OCI-LY1 (cell line): ENCODE measurements around the gene TCF4.

Experiments used
- H2AFZ ChIP-seq: fragments of 200-600 bp; sonication (generic), shearing (Covaris generic); 2 replicates; pipeline ENCODE4 v1.6.0; 2014; ENCODE audit warnings: antibody characterized with exemption, mild to moderate bottlenecking, low read length
- H3F3A ChIP-seq: fragments of 200-600 bp; sonication (generic), shearing (Covaris generic); 2 replicates; pipeline ENCODE4 v1.6.0; 2014; ENCODE audit warnings: mild to moderate bottlenecking, antibody characterized with exemption, low read length, moderate library complexity; ENCODE audit not compliant: insufficient read depth
- H3K27ac ChIP-seq: fragments of 200-600 bp; sonication (generic); 2 replicates; pipeline ENCODE4 v1.5.1; 2014; ENCODE audit warnings: low read length, mixed run types, mild to moderate bottlenecking, low read depth; ENCODE audit not compliant: poor library complexity, severe bottlenecking
- H3K27me3 ChIP-seq: fragments of 200-600 bp; sonication (generic); 2 replicates; pipeline ENCODE4 v1.6.0; 2014; ENCODE audit warnings: antibody characterized with exemption, mild to moderate bottlenecking, low read length, moderate library complexity; ENCODE audit not compliant: insufficient read depth
- H3K36me3 ChIP-seq: fragments of 200-600 bp; sonication (generic); 2 replicates; pipeline ENCODE4 v1.6.1; 2014; ENCODE audit warnings: mild to moderate bottlenecking, antibody characterized with exemption, low read length, moderate library complexity, mixed read lengths; ENCODE audit not compliant: insufficient read depth
- H3K4me1 ChIP-seq: fragments of 200-600 bp; sonication (generic); 2 replicates; pipeline ENCODE4 v1.5.1; 2014; ENCODE audit warnings: mild to moderate bottlenecking, low read length, moderate library complexity; ENCODE audit not compliant: insufficient read depth, severe bottlenecking
- H3K4me2 ChIP-seq: fragments of 200-600 bp; sonication (generic), shearing (Covaris generic); 2 replicates; pipeline ENCODE4 v1.6.1; 2014; ENCODE audit warnings: low read length
- H3K4me3 ChIP-seq: fragments of 200-600 bp; sonication (generic); 2 replicates; pipeline ENCODE4 v1.5.1; 2014; ENCODE audit warnings: low read length, low read depth, mild to moderate bottlenecking, mixed read lengths; ENCODE audit not compliant: poor library complexity, severe bottlenecking
- H3K79me2 ChIP-seq: fragments of 200-600 bp; shearing (Covaris generic); 2 replicates; pipeline ENCODE4 v1.6.1; 2016; ENCODE audit warnings: mixed run types, low read length, mixed read lengths; ENCODE audit not compliant: insufficient read depth
- H3K9ac ChIP-seq: fragments of 200-600 bp; sonication (generic), shearing (Covaris generic); 2 replicates; pipeline ENCODE4 v1.6.1; 2014; ENCODE audit warnings: mild to moderate bottlenecking, low read length, mixed read lengths
- H3K9me2 ChIP-seq: fragments of 200-600 bp; sonication (generic), shearing (Covaris generic); 2 replicates; pipeline ENCODE4 v1.6.1; 2014; ENCODE audit warnings: low read depth, mild to moderate bottlenecking, low read length, mixed read lengths
- H3K9me3 ChIP-seq: fragments of 200-600 bp; shearing (Covaris generic); 2 replicates; pipeline ENCODE4 v1.6.1; 2014; ENCODE audit warnings: low read length, mixed read lengths
- H4K20me1 ChIP-seq: fragments of 200-600 bp; sonication (generic), shearing (Covaris generic); 2 replicates; pipeline ENCODE4 v1.6.0; 2016; ENCODE audit warnings: mild to moderate bottlenecking, low read length; ENCODE audit not compliant: insufficient read depth
- EZH2 ChIP-seq: fragments of 200-600 bp; sonication (generic), shearing (Covaris generic); IDR thresholded peaks from 2 replicates; pipeline ENCODE4 v1.8.0; 2017; ENCODE audit warnings: borderline replicate concordance, mixed run types, mild to moderate bottlenecking, antibody characterized with exemption, low read length, moderate library complexity, mixed read lengths
- TF ChIP-seq, protein P1 (sequence below): fragments of 200-600 bp; sonication (generic), shearing (Covaris generic); IDR thresholded peaks from 2 replicates; pipeline ENCODE4 v1.5.1; 2017; ENCODE audit warnings: mild to moderate bottlenecking, antibody characterized with exemption, low read length, moderate library complexity, mixed read lengths

The TCF4 gene

DNA sequence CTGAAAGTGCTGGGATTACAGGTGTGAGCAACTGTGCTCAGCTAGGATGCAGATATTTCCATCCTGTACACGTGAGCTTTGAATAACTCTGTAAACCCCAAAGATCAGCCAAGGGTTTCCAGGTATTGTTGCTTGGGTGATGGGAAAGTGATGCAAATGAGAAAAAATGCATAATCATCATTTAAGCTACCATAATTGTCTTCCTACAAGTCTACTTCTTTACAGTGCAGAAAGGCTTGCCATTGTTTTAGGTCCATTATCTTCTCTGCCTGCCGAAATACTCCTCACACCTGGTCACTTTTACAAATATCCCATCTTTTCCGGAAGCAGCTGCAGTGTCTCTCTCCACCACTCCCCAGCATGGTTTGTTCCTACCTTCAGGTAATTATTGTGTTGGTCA, 368.9 kb downstream of the TCF4 start:
- Histone ChIP-seq H3K4me2 (no peak overlapping the region), H3K79me2 (no peaks in the 10 kb centered on the region)
- TF ChIP-seq, protein P1, sequence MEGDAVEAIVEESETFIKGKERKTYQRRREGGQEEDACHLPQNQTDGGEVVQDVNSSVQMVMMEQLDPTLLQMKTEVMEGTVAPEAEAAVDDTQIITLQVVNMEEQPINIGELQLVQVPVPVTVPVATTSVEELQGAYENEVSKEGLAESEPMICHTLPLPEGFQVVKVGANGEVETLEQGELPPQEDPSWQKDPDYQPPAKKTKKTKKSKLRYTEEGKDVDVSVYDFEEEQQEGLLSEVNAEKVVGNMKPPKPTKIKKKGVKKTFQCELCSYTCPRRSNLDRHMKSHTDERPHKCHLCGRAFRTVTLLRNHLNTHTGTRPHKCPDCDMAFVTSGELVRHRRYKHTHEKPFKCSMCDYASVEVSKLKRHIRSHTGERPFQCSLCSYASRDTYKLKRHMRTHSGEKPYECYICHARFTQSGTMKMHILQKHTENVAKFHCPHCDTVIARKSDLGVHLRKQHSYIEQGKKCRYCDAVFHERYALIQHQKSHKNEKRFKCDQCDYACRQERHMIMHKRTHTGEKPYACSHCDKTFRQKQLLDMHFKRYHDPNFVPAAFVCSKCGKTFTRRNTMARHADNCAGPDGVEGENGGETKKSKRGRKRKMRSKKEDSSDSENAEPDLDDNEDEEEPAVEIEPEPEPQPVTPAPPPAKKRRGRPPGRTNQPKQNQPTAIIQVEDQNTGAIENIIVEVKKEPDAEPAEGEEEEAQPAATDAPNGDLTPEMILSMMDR = no peak
- no peak for TF ChIP-seq EZH2

DNA sequence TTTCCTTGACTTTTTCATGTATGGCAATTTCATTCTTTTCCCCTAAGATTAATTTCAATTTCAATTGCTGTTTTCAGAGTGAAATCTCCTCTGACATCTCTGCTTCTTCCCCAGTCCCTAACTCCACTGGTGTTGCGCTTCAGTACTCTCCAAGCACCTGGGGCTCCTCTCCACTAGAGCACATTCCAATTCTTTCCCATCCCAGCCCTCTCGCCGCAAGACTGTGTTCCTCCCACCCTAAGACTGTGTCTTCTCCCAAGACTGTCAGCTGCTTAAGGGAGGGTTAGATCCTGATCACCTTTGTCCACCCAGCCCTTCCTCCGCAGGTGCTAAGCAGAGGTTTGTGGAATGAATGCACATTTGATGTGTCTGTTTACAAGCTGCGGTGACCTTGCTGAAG, 373.0 kb downstream of the TCF4 start:
- no peak for TF ChIP-seq EZH2
- TF ChIP-seq, protein P1 = no peak
- Histone ChIP-seq H3K36me3 (no peaks in the 10 kb centered on the region), H3K27me3 (no peaks in the 10 kb centered on the region), H3K4me1 (no peaks in the 10 kb centered on the region), H3K9me2 (no peaks in the 10 kb centered on the region), H4K20me1 (no peaks in the 10 kb centered on the region), H3K79me2 (no peaks in the 10 kb centered on the region), H3K9me3 (no peaks in the 10 kb centered on the region), H3K27ac (no peak overlapping the region), H3K4me3 (no peak overlapping the region), H3K9ac (no peak overlapping the region), H3F3A (no peaks in the 10 kb centered on the region), H3K4me2 (no peak overlapping the region), H2AFZ (no peak overlapping the region)

More for the DNA sequence above, 368.9 kb downstream of the TCF4 start:
- Histone ChIP-seq H3K9me3 (no peaks in the 10 kb centered on the region), H3K4me1 (no peaks in the 10 kb centered on the region), H2AFZ (no peak overlapping the region), H4K20me1 (no peaks in the 10 kb centered on the region), H3K9ac (no peak overlapping the region), H3K27me3 (no peaks in the 10 kb centered on the region), H3K9me2 (no peaks in the 10 kb centered on the region), H3K27ac (no peak overlapping the region), H3F3A (peaks cover 7% of the 10 kb centered on the region; the same call in 1 of the 2 replicates), H3K4me3 (no peak overlapping the region), H3K36me3 (no peaks in the 10 kb centered on the region)

DNA sequence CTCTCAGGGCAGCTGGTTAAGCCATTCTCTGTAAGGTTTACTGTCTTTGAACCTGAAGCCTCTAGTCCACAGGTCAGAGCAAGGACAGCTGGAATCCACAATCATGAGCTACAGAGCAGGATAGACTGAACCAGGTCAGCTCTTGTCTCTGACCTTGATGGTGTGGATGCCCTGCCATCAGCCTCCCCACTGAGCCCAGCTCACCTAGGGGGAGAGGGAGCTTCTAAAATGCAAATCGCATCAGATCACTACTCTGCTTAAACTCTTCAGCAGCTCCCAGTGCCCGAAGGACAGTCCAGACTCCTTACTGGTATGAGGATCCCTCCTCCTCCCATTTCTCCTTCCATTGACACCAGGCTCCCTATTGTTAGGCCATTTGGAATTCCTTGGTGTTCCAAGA, 373.5 kb downstream of the TCF4 start:
- H3K27me3 ChIP-seq = no peaks in the 10 kb centered on the region
- no peak overlapping the region for H3K4me2 ChIP-seq
- no peaks in the 10 kb centered on the region for H3K4me1 ChIP-seq
- H3K9me3 ChIP-seq = no peaks in the 10 kb centered on the region
- H3K9ac ChIP-seq = no peak overlapping the region
- no peaks in the 10 kb centered on the region for H3F3A ChIP-seq
- no peaks in the 10 kb centered on the region for H3K36me3 ChIP-seq
- no peak overlapping the region for H3K27ac ChIP-seq
- TF ChIP-seq, protein P1 = no peak
- TF ChIP-seq EZH2 = no peak
- H3K4me3 ChIP-seq = no peak overlapping the region
- H2AFZ ChIP-seq = no peak overlapping the region
- H4K20me1 ChIP-seq = no peaks in the 10 kb centered on the region
- no peaks in the 10 kb centered on the region for H3K9me2 ChIP-seq
- H3K79me2 ChIP-seq = no peaks in the 10 kb centered on the region
